Measurements from ENCODE around the gene SERPINB2. TPM values are rescaled to one million over a fixed set of nuclear protein-coding genes. Genes with fewer than 3 reads are reported as not detected.

SERPINB2 gene
- polyA plus RNA-seq, 1 experiment: 6.9 TPM

- POLR2A ChIA-PET: no interaction called here
- no peak for DNase-seq (ENCODE audit: low read depth, low spot score)
- TF ChIP-seq CTCF (IDR thresholded peaks at IDR 0.05; ENCODE audit: low read depth, low read length): no peak
- Histone ChIP-seq H3K27me3 (ENCODE audit: control insufficient read depth, insufficient read depth, low read length) (no peaks in the 10 kb centered on the region), H3K4me3 (ENCODE audit: low read depth, low read length) (no peak overlapping the region), H3K9me3 (ENCODE audit: control insufficient read depth, insufficient read depth, low read length) (no peaks in the 10 kb centered on the region), H3K27ac (ENCODE audit: low read depth, low read length) (no peak overlapping the region)
- CTCF ChIA-PET: interaction anchor here (1.1 to 1.2 kb wide), 2 partner anchors 73 to 104 kb away, joined by 3 to 4 read pairs; no protein-coding TSS in a partner anchor
Measured at GRCh38 chr18:63890237-63890949, 2.9 kb downstream of the SERPINB2 start.

GRCh38 chr18:63890950-63891304, 3.4 kb downstream of the SERPINB2 start:
- CTCF ChIA-PET: interaction anchor here (1.1 to 1.2 kb wide), 2 partner anchors 104 kb away, joined by 3 to 4 read pairs; no protein-coding TSS in a partner anchor

GRCh38 chr18:63892566-63892965, 5.1 kb downstream of the SERPINB2 start:
- DNase-seq (ENCODE audit: low read depth, low spot score): no peak
- ChIA-PET POLR2A (no interaction called here), CTCF (interaction anchor here (1.2 kb wide), 1 partner anchor 8 kb away, joined by 3 read pairs; no protein-coding TSS in a partner anchor)
- Histone ChIP-seq H3K4me3 (ENCODE audit: low read depth, low read length) (no peak overlapping the region), H3K27me3 (ENCODE audit: control insufficient read depth, insufficient read depth, low read length) (no peaks in the 10 kb centered on the region), H3K9me3 (ENCODE audit: control insufficient read depth, insufficient read depth, low read length) (no peaks in the 10 kb centered on the region), H3K27ac (ENCODE audit: low read depth, low read length) (no peak overlapping the region)
- no peak for TF ChIP-seq CTCF (IDR thresholded peaks at IDR 0.05; ENCODE audit: low read depth, low read length)

More at GRCh38 chr18:63890950-63891304, 3.4 kb downstream of the SERPINB2 start:
- no peaks in the 10 kb centered on the region for H3K27me3 ChIP-seq (ENCODE audit: control insufficient read depth, insufficient read depth, low read length)
- no peak overlapping the region for H3K27ac ChIP-seq (ENCODE audit: low read depth, low read length)
- DNase-seq (ENCODE audit: low read depth, low spot score): no peak
- TF ChIP-seq CTCF (IDR thresholded peaks at IDR 0.05; ENCODE audit: low read depth, low read length): no peak
- H3K9me3 ChIP-seq (ENCODE audit: control insufficient read depth, insufficient read depth, low read length): no peaks in the 10 kb centered on the region
- no peak overlapping the region for H3K4me3 ChIP-seq (ENCODE audit: low read depth, low read length)
- POLR2A ChIA-PET: no interaction called here

GRCh38 chr18:63894106-63894772, 6.7 kb downstream of the SERPINB2 start:
- Histone ChIP-seq H3K4me3 (ENCODE audit: low read depth, low read length) (no peak overlapping the region), H3K27me3 (ENCODE audit: control insufficient read depth, insufficient read depth, low read length) (no peaks in the 10 kb centered on the region), H3K27ac (ENCODE audit: low read depth, low read length) (no peak overlapping the region), H3K9me3 (ENCODE audit: control insufficient read depth, insufficient read depth, low read length) (no peaks in the 10 kb centered on the region)
- ChIA-PET POLR2A (interaction anchor here (0.7 kb wide), 1 partner anchor 74 kb away, joined by 6 read pairs; no protein-coding TSS in a partner anchor), CTCF (interaction anchor here (1.4 kb wide), 1 partner anchor 42 kb away, joined by 4 read pairs; no protein-coding TSS in a partner anchor)
- DNase-seq (ENCODE audit: low read depth, low spot score): no peak
- no peak for TF ChIP-seq CTCF (IDR thresholded peaks at IDR 0.05; ENCODE audit: low read depth, low read length)

GRCh38 chr18:63895190-63895589, 7.7 kb downstream of the SERPINB2 start:
- Histone ChIP-seq H3K27ac (ENCODE audit: low read depth, low read length) (no peak overlapping the region), H3K9me3 (ENCODE audit: control insufficient read depth, insufficient read depth, low read length) (no peaks in the 10 kb centered on the region), H3K27me3 (ENCODE audit: control insufficient read depth, insufficient read depth, low read length) (no peaks in the 10 kb centered on the region), H3K4me3 (ENCODE audit: low read depth, low read length) (no peak overlapping the region)
- ChIA-PET POLR2A (no interaction called here), CTCF (no interaction called here)
- DNase-seq (ENCODE audit: low read depth, low spot score): no peak
- no peak for TF ChIP-seq CTCF (IDR thresholded peaks at IDR 0.05; ENCODE audit: low read depth, low read length)

Measured in AG04450 (cell line).